GM21528 (cell line): ENCODE results near the gene MXRA7.
"Not testable (repeated sequence)": the region's sequence is repeated elsewhere in the genome, so short reads cannot be mapped to it uniquely, and the experiment has no call there.

ENCODE experiments used
- ATAC-seq: cut with Tn5 transposase; IDR thresholded peaks from one replicate; pipeline ENCODE4 v1.9.1; 2021; ENCODE audit warnings: mild to moderate bottlenecking, moderate library complexity; ENCODE audit not compliant: unreplicated experiment, low FRiP score

The MXRA7 gene

DNA sequence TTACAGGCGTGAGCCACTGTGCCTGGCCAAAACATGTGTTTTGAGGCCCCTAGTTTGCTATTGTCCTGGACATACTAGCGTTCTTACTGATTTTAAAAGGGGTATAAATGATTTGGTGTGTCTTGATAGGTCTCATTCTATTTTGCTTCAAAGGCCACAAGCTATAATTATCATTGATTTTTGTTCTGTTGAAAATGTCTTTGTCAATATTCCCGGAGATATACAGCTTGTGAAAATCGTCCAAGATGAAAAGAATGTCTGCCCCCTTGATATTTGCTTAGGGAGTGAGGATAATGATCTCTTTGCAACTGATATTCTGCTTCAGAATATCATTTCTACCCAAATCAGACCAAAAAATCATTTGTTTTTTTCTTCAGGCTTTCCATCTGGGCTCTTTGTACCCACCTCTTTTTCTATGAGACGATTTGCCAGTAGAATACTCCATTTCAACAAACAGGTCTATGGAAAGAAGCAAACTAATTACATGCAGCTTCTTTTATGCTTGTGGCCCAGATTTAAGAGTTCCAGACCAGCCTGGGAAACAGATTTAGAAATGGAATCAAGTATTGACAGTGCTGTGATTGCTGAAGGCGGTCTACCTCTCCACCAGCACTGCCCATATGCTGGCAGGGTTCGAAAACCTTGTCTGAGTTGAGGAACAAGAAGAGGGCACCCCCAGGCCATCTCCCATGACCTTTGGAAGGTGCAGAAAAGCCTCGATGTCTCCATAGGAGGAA, 53.1 kb downstream of the MXRA7 start:
- ATAC-seq, result no peak

GRCh38 chr17:76654408-76654807, 56.4 kb downstream of the MXRA7 start:
- no peak for ATAC-seq

DNA sequence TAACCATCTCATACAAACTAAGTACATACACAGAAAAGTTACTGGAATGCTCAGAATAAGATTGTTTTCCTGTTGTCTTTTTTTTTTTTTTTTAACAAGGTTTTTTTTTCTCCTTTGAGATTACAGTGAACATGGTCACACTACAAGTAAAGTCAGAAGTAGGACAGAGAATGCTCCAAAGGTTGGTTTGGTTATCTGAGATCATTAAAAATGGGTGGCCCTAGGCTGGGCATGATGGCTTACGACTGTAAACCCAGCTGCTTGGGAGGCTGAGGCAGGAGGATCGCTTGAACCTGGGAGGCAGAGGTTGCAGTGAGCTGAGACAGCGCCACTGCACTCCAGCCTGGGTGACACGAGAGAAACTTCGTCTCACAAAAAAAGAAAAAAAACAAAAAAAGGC, 60.3 kb downstream of the MXRA7 start:
- no peak for ATAC-seq

GRCh38 chr17:76646712-76647111, 64.1 kb downstream of the MXRA7 start:
- ATAC-seq, result no peak

- ATAC-seq, result no peak
These were observed 65.3 kb downstream of the MXRA7 start for GRCh38 chr17:76645481-76645880.

DNA sequence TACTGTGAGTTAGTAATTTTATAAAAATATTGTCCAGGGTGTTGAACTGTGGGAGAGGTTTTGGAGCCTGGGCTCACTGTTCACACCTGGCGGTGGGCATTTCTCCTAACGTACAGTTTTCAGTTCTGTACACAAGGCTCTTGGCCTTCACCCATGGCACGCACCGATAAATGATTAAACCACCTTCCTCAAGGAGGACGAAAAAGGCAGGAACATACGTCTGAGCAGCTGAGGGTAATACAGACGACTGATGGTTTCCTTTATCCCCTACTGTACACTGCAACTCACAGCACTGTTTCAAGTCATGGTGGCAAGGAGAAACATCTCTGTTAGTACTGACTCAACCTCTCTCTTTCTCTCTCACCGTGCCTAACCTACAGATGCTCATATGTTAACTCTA, 65.8 kb downstream of the MXRA7 start:
- no peak for ATAC-seq

GRCh38 chr17:76643553-76644148, 67.1 kb downstream of the MXRA7 start, which contains the start of gene ST6GALNAC1:
Gene ST6GALNAC1, minus strand, starts transcription at chr17:76643757. Its CDS starts 119 bp downstream, at chr17:76643638.
- no peak for ATAC-seq

DNA sequence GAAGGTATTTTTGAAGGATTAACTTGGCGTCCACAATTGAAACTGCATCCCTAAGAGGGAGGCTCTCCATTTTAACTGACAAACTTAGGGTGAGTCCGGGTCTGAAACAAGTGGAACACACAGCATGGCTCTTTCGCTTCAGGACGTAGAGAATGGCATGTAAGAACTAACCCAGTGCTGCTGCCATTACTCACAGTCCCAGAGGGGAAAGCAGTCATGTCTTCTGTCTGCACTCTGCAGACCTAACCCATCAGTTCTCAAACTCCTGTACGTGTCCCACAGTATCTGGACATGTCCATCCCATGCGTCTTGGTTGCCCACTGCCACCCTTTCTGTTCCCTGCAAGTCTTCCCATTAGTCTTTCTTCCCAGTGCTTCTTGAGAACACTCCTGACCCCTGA, 67.8 kb downstream of the MXRA7 start:
- no peak for ATAC-seq

DNA sequence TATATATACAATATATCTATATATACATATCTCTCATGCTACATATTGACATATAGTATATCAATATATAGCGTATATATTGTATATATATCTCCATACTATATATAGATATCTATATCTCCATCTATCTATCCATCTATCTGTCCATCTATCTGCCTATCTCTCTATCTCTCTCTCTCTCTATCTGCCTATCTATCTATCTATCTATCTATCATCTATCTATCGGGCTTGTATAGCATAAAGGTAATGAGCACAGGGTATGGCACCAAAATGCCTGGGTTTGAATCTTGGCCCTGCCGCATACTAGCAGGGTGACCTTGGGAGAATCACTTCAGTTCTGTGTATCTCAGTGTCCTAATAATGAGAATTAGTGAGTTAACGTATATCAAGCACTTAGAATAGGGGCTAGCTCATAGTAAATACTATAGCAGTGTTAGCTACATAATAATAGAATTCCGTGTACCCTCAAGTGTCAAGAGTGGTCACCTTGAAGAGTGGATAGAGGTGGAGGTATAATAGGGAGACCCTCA, 68.7 kb downstream of the MXRA7 start:
- ATAC-seq, result no peak

DNA sequence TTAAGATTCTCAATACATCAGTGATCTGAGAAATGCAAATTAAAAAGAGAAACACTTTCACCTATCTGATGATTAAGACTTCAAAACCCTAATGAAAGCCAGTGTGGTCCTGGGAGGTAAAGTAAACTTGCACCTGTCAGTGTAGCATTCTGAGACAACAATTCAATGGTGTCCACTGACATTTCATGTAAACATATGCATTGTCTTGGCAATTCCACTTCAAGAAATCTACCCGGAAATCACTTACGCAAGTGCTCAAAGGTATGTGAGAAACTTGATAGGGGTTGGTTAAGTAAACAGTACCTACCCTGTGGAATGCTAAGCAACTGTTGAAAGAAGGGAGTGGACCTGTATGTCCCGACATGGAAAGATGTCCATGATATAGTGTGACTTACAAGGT, 69.3 kb downstream of the MXRA7 start:
- ATAC-seq, result no peak

GRCh38 chr17:76640550-76641380, 70.0 kb downstream of the MXRA7 start:
- no peak for ATAC-seq

- ATAC-seq, result no peak
These were observed 72.5 kb downstream of the MXRA7 start for GRCh38 chr17:76638263-76638662.

- not testable (repeated sequence) for ATAC-seq
These were observed 74.1 kb downstream of the MXRA7 start for GRCh38 chr17:76636486-76637206.

GRCh38 chr17:76635659-76636360, 75.0 kb downstream of the MXRA7 start:
- no peak for ATAC-seq

DNA sequence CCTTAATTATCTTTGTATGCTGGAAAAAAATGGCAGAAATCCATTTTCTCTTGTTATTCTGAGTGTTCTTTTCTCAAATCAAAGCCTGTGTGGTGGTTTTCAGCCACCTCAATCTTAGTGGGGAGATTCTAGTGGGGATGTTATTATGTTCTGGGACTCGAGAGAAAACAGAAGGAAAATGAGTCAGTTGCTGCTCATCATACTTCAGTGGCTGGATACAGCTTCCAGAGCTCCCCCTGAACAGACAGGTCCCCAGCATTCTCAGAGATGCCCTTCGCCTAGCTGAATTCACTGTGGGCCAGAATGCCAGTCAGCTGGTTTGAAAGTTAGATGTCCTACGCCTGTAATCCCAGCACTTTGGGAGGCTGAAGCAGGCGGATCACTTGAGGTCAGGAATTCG, 75.7 kb downstream of the MXRA7 start:
- no peak for ATAC-seq

- ATAC-seq, result no peak
These were observed 77.0 kb downstream of the MXRA7 start for GRCh38 chr17:76633628-76634328.

GRCh38 chr17:76631821-76632565, 78.8 kb downstream of the MXRA7 start:
- ATAC-seq, result no peak

GRCh38 chr17:76630151-76630550, 80.6 kb downstream of the MXRA7 start:
- ATAC-seq, result no peak
